HuH-7.5 (cell line): ENCODE data around the gene C2CD5.
"Not testable (repeated sequence)": the region's sequence is repeated elsewhere in the genome, so short reads cannot be mapped to it uniquely, and the experiment has no call there.

Experiments used
- DNase-seq: peaks from one replicate; pipeline ENCODE4 v3.0.0; 2011; ENCODE audit warnings: low spot score

C2CD5 gene

GRCh38 chr12:22535478-22535877 is 8.9 kb downstream of the C2CD5 start:
- no peak for DNase-seq

DNA sequence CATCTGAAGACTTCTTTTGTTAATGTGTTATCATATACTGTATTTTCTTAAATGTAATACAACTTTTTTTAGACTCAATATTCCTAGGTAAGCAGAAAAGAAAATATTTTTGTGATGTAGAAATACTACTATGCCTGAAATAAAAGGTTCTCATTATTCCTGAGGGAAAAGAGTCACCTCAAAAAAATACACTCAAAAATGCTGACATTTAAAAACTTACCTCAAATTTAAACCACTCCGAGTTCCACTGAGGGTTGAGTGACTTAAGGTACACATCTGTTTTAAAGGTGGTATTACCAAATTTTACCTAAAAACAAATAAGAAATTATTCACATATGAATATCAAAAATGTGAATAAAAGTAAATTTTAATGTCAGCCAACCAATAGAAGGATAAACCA is 9.3 kb downstream of the C2CD5 start:
- no peak for DNase-seq

GRCh38 chr12:22533155-22533554 is 11.2 kb downstream of the C2CD5 start:
- DNase-seq = no peak

- DNase-seq = no peak
Measured at GRCh38 chr12:22532317-22532716, 12.0 kb downstream of the C2CD5 start.

DNA sequence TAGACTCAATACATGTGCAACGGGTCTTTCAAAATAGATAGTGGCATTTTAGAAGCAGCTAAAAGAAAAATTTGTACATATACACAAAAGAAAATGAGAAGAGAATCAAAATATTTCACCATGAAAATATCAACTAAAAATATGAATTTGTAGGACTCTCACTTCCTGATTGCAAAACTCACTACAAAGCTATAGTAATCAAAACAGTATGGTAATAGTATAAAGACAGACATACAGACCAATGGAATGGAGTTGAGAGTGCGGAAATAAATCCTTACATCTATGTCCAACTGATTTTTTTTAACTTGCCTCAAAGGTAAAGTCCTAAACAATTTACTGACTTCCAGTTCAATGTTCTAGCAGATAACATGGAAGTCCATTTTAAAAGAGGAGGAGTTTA is 13.1 kb downstream of the C2CD5 start:
- no peak for DNase-seq

DNA sequence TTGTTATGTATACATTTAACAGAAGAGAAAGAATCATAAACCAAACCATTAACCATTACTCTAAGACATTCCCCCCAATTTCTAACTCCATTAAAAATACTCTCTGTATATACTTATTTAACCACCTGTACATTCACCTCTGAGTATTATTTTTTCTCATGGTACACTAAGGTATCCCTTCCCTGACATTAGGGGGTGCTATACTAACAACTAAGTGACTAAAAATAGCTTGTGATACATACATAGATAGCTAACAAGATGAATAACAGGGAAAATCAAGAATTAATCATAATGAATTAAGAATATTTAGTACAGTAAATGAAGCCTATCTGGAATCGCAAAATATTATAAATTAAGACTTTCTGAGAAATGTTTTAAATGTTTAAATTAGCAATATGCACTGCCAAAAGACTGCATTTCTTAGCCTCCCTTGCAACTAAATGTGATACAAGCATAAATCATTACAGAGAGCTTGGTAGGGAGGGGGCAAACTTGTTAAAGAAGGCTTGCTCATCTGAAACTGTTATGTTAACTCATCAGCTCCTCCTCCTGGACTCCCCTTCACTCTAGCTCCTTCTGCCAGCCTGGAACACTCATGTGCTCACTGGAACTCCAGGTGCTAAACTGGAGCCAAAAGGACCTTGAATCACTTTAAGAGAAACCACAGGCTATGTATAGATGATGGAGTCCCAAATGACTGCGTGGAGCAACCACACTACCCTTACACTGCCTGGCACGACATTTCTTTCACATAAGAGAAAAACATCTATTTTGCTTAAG is 14.9 kb downstream of the C2CD5 start:
- no peak for DNase-seq

- DNase-seq = no peak
Measured at GRCh38 chr12:22527999-22528398, 16.3 kb downstream of the C2CD5 start.

GRCh38 chr12:22526836-22527235 is 17.5 kb downstream of the C2CD5 start:
- no peak for DNase-seq

DNA sequence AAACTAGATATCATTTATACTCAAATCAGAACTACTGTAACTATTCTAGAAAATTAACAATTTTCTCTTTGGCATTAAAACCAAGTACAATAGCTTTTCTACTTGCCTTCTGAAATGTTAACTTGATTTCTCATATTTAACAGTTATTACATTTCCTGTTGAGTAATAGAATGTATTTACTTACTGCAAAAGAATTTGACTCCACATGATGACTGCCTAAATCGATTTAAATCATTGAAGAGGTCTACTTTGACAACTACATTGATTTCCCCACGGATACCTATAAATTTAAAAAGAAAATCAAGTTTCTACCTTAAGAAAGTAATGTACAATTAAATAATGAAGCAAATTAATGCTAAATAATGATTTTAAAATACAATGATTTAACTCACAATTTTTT is 18.9 kb downstream of the C2CD5 start:
- no peak for DNase-seq

GRCh38 chr12:22518998-22519397 is 25.3 kb downstream of the C2CD5 start:
- no peak for DNase-seq

- no peak for DNase-seq
Measured at GRCh38 chr12:22518060-22518719, 26.2 kb downstream of the C2CD5 start.

DNA sequence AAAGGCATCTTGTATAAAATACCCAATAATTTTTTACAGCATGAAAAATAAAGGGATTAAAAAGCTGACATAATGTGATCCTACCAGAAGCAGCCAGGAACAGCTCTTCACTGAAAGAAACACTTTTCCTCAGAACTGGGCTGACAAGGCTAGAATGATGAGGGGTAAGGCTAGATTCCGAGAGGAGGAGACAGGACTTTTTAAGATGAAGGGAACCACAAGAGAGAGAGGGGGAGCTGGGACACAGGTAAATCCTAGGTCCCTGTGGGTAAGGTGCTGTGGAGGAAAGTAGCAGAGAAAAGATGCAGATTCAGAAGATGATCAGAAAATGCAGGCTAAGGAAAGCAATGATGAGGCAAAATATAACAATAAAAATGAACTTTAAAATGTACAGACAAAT is 29.5 kb downstream of the C2CD5 start:
- no peak for DNase-seq

DNA sequence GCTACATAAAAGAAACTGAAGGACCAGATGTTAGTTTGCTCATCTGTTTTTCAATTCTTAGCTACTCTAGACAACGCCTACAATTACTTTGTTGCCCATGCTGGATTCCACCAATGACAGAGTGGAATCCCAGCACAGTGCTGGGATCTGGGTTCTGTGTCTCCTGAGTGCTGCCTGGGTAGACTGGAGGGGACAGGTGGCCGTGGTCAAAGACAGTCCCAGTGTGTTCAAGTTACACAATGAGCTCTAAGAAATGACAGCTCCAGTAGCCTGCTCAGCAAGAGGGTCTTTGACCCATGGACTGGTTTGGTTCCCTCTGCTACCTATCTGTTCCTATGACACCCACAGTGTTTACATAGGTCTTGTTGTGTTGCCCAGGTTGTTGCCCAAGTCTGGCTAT is 38.5 kb downstream of the C2CD5 start:
- DNase-seq = no peak

DNA sequence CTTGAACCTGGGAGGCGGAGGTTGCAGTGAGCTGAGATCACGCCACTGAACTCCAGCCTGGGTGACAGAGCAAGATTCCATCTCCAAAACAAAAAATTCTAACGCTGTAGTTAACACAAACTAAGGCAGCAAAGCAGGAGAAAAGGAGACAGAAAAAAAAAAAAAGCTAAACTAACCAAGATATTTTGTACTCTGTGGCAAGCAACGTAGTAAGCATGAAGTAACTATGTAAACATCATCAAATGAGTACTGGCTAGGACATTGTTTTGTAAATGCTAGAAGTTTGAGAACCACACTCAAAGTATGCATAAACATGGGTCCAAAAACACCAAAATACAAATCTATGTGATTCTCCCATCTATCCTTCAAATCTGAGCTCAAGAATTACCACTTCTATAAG is 44.2 kb downstream of the C2CD5 start:
- DNase-seq = no peak

- DNase-seq = no peak
Measured at GRCh38 chr12:22499445-22499844, 44.9 kb downstream of the C2CD5 start.

GRCh38 chr12:22494319-22494718 is 50.0 kb downstream of the C2CD5 start:
- DNase-seq = no peak

GRCh38 chr12:22491034-22491433 is 53.3 kb downstream of the C2CD5 start:
- DNase-seq = no peak

- DNase-seq = no peak
Measured at GRCh38 chr12:22488478-22488877, 55.9 kb downstream of the C2CD5 start.

DNA sequence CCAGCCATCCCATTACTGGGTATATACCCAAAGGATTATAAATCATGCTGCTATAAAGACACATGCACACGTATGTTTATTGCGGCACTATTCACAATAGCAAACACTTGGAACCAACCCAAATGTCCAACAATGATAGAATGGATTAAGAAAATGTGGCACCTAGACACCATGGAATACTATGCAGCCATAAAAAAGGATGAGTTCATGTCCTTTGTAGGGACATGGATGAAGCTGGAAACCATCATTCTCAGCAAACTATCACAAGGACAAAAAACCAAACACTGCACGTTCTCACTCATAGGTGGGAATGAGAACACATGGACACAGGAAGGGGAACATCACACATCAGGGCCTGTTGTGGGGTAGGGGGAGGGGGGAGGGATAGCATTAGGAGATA is 56.7 kb downstream of the C2CD5 start:
- DNase-seq = not testable (repeated sequence)

GRCh38 chr12:22481547-22482104 is 62.7 kb downstream of the C2CD5 start:
- no peak for DNase-seq

DNA sequence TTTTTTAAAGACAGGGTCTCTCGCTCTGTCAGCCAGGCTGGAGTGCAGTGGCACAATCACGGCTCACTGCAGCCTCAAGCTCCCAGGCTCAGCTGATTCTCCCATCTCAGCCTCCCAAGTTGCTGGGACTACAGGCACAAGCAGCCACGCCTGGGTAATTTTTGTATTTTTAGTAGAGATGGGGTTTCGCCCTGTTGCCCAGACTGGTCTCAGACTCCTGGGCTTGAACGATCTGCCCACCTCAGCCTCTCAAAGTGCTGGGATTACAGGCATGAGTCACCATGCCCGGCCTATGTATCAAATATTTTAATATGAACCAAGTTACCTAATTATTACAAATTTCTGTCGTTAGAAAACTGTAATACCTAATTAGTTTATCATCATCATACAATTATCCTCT is 63.5 kb downstream of the C2CD5 start:
- not testable (repeated sequence) for DNase-seq

DNA sequence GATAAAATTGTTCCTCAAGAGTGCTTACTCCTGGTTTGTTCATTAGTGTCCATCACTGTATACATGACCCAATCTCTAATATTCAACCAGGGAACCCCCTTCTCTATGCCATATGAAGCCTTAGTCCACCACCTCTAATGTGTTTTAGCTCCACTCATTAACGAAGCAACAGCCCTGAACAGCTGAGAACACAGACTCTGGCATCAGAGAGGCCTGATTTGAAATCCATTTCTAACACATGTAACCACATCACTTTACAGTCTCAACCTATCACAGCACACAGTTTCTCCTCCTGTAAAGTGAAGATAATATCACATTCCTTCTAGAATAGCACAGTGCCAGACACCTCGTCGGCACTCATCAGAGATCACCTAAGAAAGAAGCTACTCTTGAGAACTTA is 64.3 kb downstream of the C2CD5 start:
- DNase-seq = no peak

GRCh38 chr12:22477894-22478287 is 66.5 kb downstream of the C2CD5 start:
- no peak for DNase-seq
